PC-9 (cell line): ENCODE results near the gene SFT2D1. TPM values are rescaled to one million over a fixed set of nuclear protein-coding genes. Genes with fewer than 3 reads are reported as not detected.

Source experiments
- BruUV-seq: library from RNA; stranded (reverse); fragments of 400-500 nt; replicated peaks from 2 replicates; lab custom pipeline; 2021; lab: Mats Ljungman, UMichigan
- CTCF ChIA-PET: fragments of 300-600 bp; sonication (Branson Sonifier 250); formaldehyde crosslinking; loops from one replicate; lab custom pipeline; 2022; ENCODE audit warnings: antibody characterized with exemption; lab: Charles Lee
- POLR2A ChIA-PET: fragments of 300-600 bp; sonication (Branson Sonifier 250); formaldehyde crosslinking; loops from one replicate; lab custom pipeline; 2022; ENCODE audit warnings: antibody characterized with exemption; ENCODE audit not compliant: unreplicated experiment; lab: Charles Lee
- DNase-seq, 2 experiments: peaks; one replicate each; pipeline versions ENCODE4 v3.0.0 to v3.0.0-alpha.2; 2015 to 2022; ENCODE audit warnings: mixed read lengths in 1 of 2
- H2AFZ ChIP-seq: fragments of 200-600 bp; sonication (generic); 2 replicates; pipeline ENCODE4 v1.8.1; 2017; ENCODE audit warnings: antibody characterized with exemption
- H3F3A ChIP-seq: fragments of 200-600 bp; sonication (generic); 2 replicates; pipeline ENCODE4 v1.8.1; 2017; ENCODE audit warnings: antibody characterized with exemption, mild to moderate bottlenecking, low read depth; ENCODE audit not compliant: insufficient read depth
- H3K27ac ChIP-seq: fragments of 200-600 bp; sonication (generic); 2 replicates; pipeline ENCODE4 v1.6.1; 2016; ENCODE audit warnings: mixed run types
- H3K27me3 ChIP-seq: fragments of 200-600 bp; sonication (generic); 2 replicates; pipeline ENCODE4 v1.6.1; 2016; ENCODE audit warnings: low read depth, mixed run types; ENCODE audit not compliant: insufficient read depth
- H3K36me3 ChIP-seq: fragments of 200-600 bp; sonication (generic); 2 replicates; pipeline ENCODE4 v1.6.1; 2016; ENCODE audit warnings: low read depth, mixed run types
- H3K4me1 ChIP-seq: fragments of 200-600 bp; sonication (generic); replicated peaks from 2 replicates; pipeline ENCODE4 v1.6.1; 2016; ENCODE audit warnings: mixed run types; ENCODE audit not compliant: insufficient read depth
- H3K4me2 ChIP-seq: fragments of 200-600 bp; sonication (generic); 2 replicates; pipeline ENCODE4 v1.6.1; 2017; ENCODE audit warnings: mixed run types
- H3K4me3 ChIP-seq: fragments of 200-600 bp; sonication (generic); 2 replicates; pipeline ENCODE4 v1.6.1; 2016; ENCODE audit warnings: mixed run types
- H3K79me2 ChIP-seq: fragments of 200-600 bp; sonication (generic); 2 replicates; pipeline ENCODE4 v1.6.1; 2017; ENCODE audit warnings: low read depth, mixed run types
- H3K9me2 ChIP-seq: fragments of 200-600 bp; sonication (generic); 2 replicates; pipeline ENCODE4 v1.8.1; 2017; ENCODE audit warnings: mild to moderate bottlenecking; ENCODE audit not compliant: insufficient read depth
- H3K9me3 ChIP-seq: fragments of 200-600 bp; sonication (generic); 2 replicates; pipeline ENCODE4 v1.8.1; 2016; ENCODE audit warnings: low read depth; ENCODE audit not compliant: insufficient read depth
- H4K20me1 ChIP-seq: fragments of 200-600 bp; sonication (generic); 2 replicates; pipeline ENCODE4 v1.8.1; 2017; ENCODE audit not compliant: insufficient read depth
- EZH2 ChIP-seq: fragments of 200-600 bp; sonication (generic); IDR thresholded peaks from 2 replicates; pipeline ENCODE4 v1.8.0; 2017; ENCODE audit warnings: antibody characterized with exemption, low read depth
- intact Hi-C: fragments of 100-400 bp; cut with micrococcal nuclease; formaldehyde crosslinking; loops from one replicate; pipeline ENCODE4 v1.10.0; 2022; ENCODE audit not compliant: unreplicated experiment
- total RNA-seq: library from RNA; stranded (reverse); gene quantifications from 2 replicates; pipeline ENCODE4 v1.2.3, GENCODE V29; 2021
- TF ChIP-seq, protein P1 (sequence below): fragments of 200-600 bp; sonication (generic); conservative IDR thresholded peaks from 2 replicates; pipeline ENCODE4 v1.6.1; 2017; ENCODE audit warnings: mixed run types, antibody characterized with exemption, mild to moderate bottlenecking, moderate library complexity

The SFT2D1 gene
- total RNA-seq, 1 experiment from 2014 or later, result 39.9 TPM

DNA sequence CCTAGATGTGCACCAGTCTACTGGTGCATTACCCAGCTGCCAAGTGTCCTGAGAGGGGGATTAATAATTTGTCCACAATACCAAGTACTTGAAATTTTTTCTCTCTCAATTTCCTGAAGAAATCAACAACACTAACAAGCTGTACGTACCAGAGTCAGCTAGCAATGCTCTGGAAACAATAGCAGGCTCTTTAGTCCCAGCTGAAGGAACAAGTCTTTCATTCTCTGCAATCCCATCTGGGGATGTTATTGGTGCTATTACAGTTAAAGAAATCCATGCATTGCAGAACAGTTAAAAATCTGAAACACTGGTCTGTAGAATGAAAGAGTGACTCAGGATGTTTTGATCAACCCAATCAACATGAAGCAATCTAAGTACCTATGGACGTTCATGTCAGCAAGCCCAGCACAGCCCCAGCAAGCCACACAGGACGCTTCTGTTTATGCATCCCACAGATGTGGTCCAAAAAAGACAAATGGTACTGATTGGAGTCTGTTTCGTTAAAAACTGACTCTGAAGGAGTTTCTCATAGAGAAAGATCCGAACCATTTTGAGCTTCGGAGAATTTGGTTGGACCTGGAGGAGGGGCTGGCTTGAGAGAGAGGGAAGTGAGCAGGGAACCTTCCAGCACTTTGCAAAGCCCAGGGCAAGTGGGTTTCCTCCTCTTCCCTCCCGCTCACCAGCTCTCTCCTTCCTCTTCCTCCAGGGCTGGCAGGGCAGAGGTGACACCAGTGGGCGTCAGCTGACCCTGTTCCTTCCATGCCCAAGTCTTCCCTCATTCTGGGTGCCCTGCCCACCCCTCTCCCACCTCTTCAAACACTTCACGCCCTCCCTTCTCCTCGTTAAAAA, 46.1 kb downstream of the SFT2D1 start:
- Histone ChIP-seq H3K36me3 (no peaks in the 10 kb centered on the region), H3K4me3 (no peak overlapping the region), H3F3A (no peaks in the 10 kb centered on the region), H4K20me1 (no peaks in the 10 kb centered on the region), H3K27me3 (peaks cover 71% of the 10 kb centered on the region), H2AFZ (no peak overlapping the region), H3K79me2 (no peaks in the 10 kb centered on the region), H3K4me2 (no peak overlapping the region), H3K4me1 (no peaks in the 10 kb centered on the region), H3K9me2 (no peaks in the 10 kb centered on the region), H3K9me3 (no peaks in the 10 kb centered on the region), H3K27ac (no peak overlapping the region)
- CTCF ChIA-PET, result no interaction called here
- POLR2A ChIA-PET, result no interaction called here
- BruUV-seq, result no TSS peak
- intact Hi-C loops, result no loop called here
- DNase-seq, result no peak
- TF ChIP-seq, protein P1, sequence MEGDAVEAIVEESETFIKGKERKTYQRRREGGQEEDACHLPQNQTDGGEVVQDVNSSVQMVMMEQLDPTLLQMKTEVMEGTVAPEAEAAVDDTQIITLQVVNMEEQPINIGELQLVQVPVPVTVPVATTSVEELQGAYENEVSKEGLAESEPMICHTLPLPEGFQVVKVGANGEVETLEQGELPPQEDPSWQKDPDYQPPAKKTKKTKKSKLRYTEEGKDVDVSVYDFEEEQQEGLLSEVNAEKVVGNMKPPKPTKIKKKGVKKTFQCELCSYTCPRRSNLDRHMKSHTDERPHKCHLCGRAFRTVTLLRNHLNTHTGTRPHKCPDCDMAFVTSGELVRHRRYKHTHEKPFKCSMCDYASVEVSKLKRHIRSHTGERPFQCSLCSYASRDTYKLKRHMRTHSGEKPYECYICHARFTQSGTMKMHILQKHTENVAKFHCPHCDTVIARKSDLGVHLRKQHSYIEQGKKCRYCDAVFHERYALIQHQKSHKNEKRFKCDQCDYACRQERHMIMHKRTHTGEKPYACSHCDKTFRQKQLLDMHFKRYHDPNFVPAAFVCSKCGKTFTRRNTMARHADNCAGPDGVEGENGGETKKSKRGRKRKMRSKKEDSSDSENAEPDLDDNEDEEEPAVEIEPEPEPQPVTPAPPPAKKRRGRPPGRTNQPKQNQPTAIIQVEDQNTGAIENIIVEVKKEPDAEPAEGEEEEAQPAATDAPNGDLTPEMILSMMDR, result no peak
- TF ChIP-seq EZH2, result no peak

GRCh38 chr6:166293731-166294584, 48.4 kb downstream of the SFT2D1 start:
- no peaks in the 10 kb centered on the region for H3K79me2 ChIP-seq
- peaks cover 71% of the 10 kb centered on the region for H3K27me3 ChIP-seq
- H3K4me3 ChIP-seq, result no peak overlapping the region
- BruUV-seq, result no TSS peak
- intact Hi-C loops, result no loop called here
- TF ChIP-seq, protein P1, result no peak
- TF ChIP-seq EZH2, result no peak
- H3K9me2 ChIP-seq, result no peaks in the 10 kb centered on the region
- DNase-seq, result no peak
- no peak overlapping the region for H3K4me2 ChIP-seq
- CTCF ChIA-PET, result interaction anchor here (1.0 kb wide), 1 partner anchor 107 kb away, joined by 4 read pairs; no protein-coding TSS in a partner anchor
- no peaks in the 10 kb centered on the region for H3K36me3 ChIP-seq
- H2AFZ ChIP-seq, result no peak overlapping the region
- POLR2A ChIA-PET, result no interaction called here
- H3F3A ChIP-seq, result no peaks in the 10 kb centered on the region
- H4K20me1 ChIP-seq, result no peaks in the 10 kb centered on the region
- no peaks in the 10 kb centered on the region for H3K4me1 ChIP-seq
- no peaks in the 10 kb centered on the region for H3K9me3 ChIP-seq
- H3K27ac ChIP-seq, result no peak overlapping the region

- BruUV-seq, result no TSS peak
- intact Hi-C loops, result no loop called here
- TF ChIP-seq, protein P1, result no peak
- TF ChIP-seq EZH2, result no peak
Observed at GRCh38 chr6:166289207-166290060, 52.9 kb downstream of the SFT2D1 start.

More at GRCh38 chr6:166289207-166290060, 52.9 kb downstream of the SFT2D1 start:
- CTCF ChIA-PET, result no interaction called here
- H3F3A ChIP-seq, result no peaks in the 10 kb centered on the region
- H3K36me3 ChIP-seq, result no peaks in the 10 kb centered on the region
- H2AFZ ChIP-seq, result no peak overlapping the region
- DNase-seq, result no peak
- no peak overlapping the region for H3K27ac ChIP-seq
- no peaks in the 10 kb centered on the region for H3K79me2 ChIP-seq
- no peaks in the 10 kb centered on the region for H4K20me1 ChIP-seq
- no peak overlapping the region for H3K4me2 ChIP-seq
- H3K9me2 ChIP-seq, result no peaks in the 10 kb centered on the region
- H3K4me1 ChIP-seq, result no peaks in the 10 kb centered on the region
- no peaks in the 10 kb centered on the region for H3K9me3 ChIP-seq
- no peak overlapping the region for H3K4me3 ChIP-seq
- peaks cover 42% of the 10 kb centered on the region for H3K27me3 ChIP-seq
- POLR2A ChIA-PET, result no interaction called here
